Stimulated activated naive CD8-positive, alpha-beta T cell treated with anti-CD3 and anti-CD28 coated beads, Interleukin-15, amount 100 ng/mL, for 72 hours (primary cell): ENCODE data around the gene TOMM20L.
A peak's percentile ranks its signal among the peaks of the same experiment; 100 is the strongest.
"Not testable (repeated sequence)": the region's sequence is repeated elsewhere in the genome, so short reads cannot be mapped to it uniquely, and the experiment has no call there.

Experiments used
- ATAC-seq: fragments of 150-1000 bp; cut with Tn5 transposase; 2 replicates; pipeline ENCODE4 v1.10.0; 2021; ENCODE audit warnings: mild to moderate bottlenecking, moderate library complexity
- DNase-seq, 2 donors: peaks; one replicate each; pipeline ENCODE4 v3.0.0; 2021 to 2022
- H3K27ac Mint-ChIP-seq, 2 donors: one replicate each; pipeline ENCODE4 v1.8.0; 2022; ENCODE audit warnings: mild to moderate bottlenecking in 2 of 2, mixed read lengths in 2 of 2, moderate library complexity in 2 of 2
- H3K27me3 Mint-ChIP-seq: one replicate; pipeline ENCODE4 v1.8.0; 2022; ENCODE audit warnings: mixed read lengths
- H3K4me1 Mint-ChIP-seq: one replicate; pipeline ENCODE4 v1.8.0; 2022; ENCODE audit warnings: mild to moderate bottlenecking, mixed read lengths
- H3K4me3 Mint-ChIP-seq, 2 donors: one replicate each; pipeline ENCODE4 v1.8.0; 2022; ENCODE audit warnings: mild to moderate bottlenecking in 2 of 2, mixed read lengths in 2 of 2, moderate library complexity in 1 of 2
- H3K9me3 Mint-ChIP-seq, 2 donors: one replicate each; pipeline ENCODE4 v1.8.0; 2022; ENCODE audit warnings: mixed read lengths in 2 of 2

The TOMM20L gene

GRCh38 chr14:58408681-58409215, 13.0 kb downstream of the TOMM20L start:
- Mint-ChIP-seq H3K4me1 (no peaks in the 10 kb centered on the region), H3K27me3 (no peaks in the 10 kb centered on the region), H3K4me3 (no peak overlapping the region), H3K27ac (no peak overlapping the region), H3K9me3 (no peaks in the 10 kb centered on the region)
- DNase-seq, result no peak
- ATAC-seq, result no peak

- no peak for ATAC-seq
- DNase-seq, result no peak
- no peak overlapping the region for H3K4me3 Mint-ChIP-seq
- H3K4me1 Mint-ChIP-seq, result peaks cover 14% of the 10 kb centered on the region
- H3K27ac Mint-ChIP-seq, result peak overlapping the region in 1 of 2 donors; percentile 44
- no peaks in the 10 kb centered on the region for H3K9me3 Mint-ChIP-seq
- no peaks in the 10 kb centered on the region for H3K27me3 Mint-ChIP-seq
These were observed 19.1 kb downstream of the TOMM20L start for GRCh38 chr14:58414845-58415244.

GRCh38 chr14:58415636-58416547, 20.2 kb downstream of the TOMM20L start:
- Mint-ChIP-seq H3K4me3 (no peak overlapping the region), H3K4me1 (peaks cover 14% of the 10 kb centered on the region), H3K27me3 (no peaks in the 10 kb centered on the region), H3K9me3 (no peaks in the 10 kb centered on the region), H3K27ac (no peak overlapping the region)
- DNase-seq (no peak), ATAC-seq (no peak)

- H3K27ac Mint-ChIP-seq, ATAC-seq, H3K9me3 Mint-ChIP-seq, H3K27me3 Mint-ChIP-seq, H3K4me3 Mint-ChIP-seq, DNase-seq: not testable (repeated sequence)
- peaks cover 14% of the 10 kb centered on the region for H3K4me1 Mint-ChIP-seq
These were observed 21.2 kb downstream of the TOMM20L start for GRCh38 chr14:58416934-58417333.

GRCh38 chr14:58426670-58427280, 31.0 kb downstream of the TOMM20L start:
- DNase-seq, result peak; percentile 57 to 66
- H3K27me3 Mint-ChIP-seq, result no peaks in the 10 kb centered on the region
- peak overlapping the region; percentile 100 for H3K27ac Mint-ChIP-seq
- no peaks in the 10 kb centered on the region for H3K9me3 Mint-ChIP-seq
- ATAC-seq, result peak; percentile 30
- peak overlapping the region; percentile 78 to 89 for H3K4me3 Mint-ChIP-seq
- peaks cover 37% of the 10 kb centered on the region for H3K4me1 Mint-ChIP-seq

GRCh38 chr14:58427281-58428117, 31.8 kb downstream of the TOMM20L start, which contains the start of the genes KIAA0586 and TIMM9:
Gene KIAA0586, plus strand, starts transcription at chr14:58427719. Its CDS starts 546 bp downstream, at chr14:58428265.
Gene TIMM9, minus strand, starts transcription at chr14:58427531. Its CDS starts 15,586 bp downstream, at chr14:58411945.
- Mint-ChIP-seq H3K27me3 (no peaks in the 10 kb centered on the region), H3K9me3 (no peaks in the 10 kb centered on the region), H3K4me3 (peak within 1 kb of the TSS; percentile 78 to 89), H3K27ac (peak within 1 kb of the TSS; percentile 100), H3K4me1 (peaks cover 37% of the 10 kb centered on the region)
- DNase-seq (peak; percentile 93 to 98), ATAC-seq (peak; percentile 95)

GRCh38 chr14:58428118-58428683, 32.5 kb downstream of the TOMM20L start:
- peak overlapping the region; percentile 100 for H3K27ac Mint-ChIP-seq
- peaks cover 37% of the 10 kb centered on the region for H3K4me1 Mint-ChIP-seq
- H3K27me3 Mint-ChIP-seq, result no peaks in the 10 kb centered on the region
- DNase-seq (no peak), ATAC-seq (no peak)
- no peaks in the 10 kb centered on the region for H3K9me3 Mint-ChIP-seq
- H3K4me3 Mint-ChIP-seq, result peak overlapping the region; percentile 78 to 89

GRCh38 chr14:58430156-58430555, 34.4 kb downstream of the TOMM20L start:
- Mint-ChIP-seq H3K27ac (no peak overlapping the region), H3K4me3 (peak overlapping the region in 1 of 2 donors; percentile 43), H3K27me3 (no peaks in the 10 kb centered on the region), H3K9me3 (no peaks in the 10 kb centered on the region), H3K4me1 (peaks cover 29% of the 10 kb centered on the region)
- ATAC-seq (peak; percentile 52), DNase-seq (no peak)

GRCh38 chr14:58439476-58439875, 43.7 kb downstream of the TOMM20L start:
- Mint-ChIP-seq H3K27ac (no peak overlapping the region), H3K9me3 (no peaks in the 10 kb centered on the region), H3K4me3 (no peak overlapping the region), H3K27me3 (no peaks in the 10 kb centered on the region), H3K4me1 (no peaks in the 10 kb centered on the region)
- ATAC-seq (no peak), DNase-seq (no peak)

GRCh38 chr14:58444627-58445026, 48.9 kb downstream of the TOMM20L start:
- Mint-ChIP-seq H3K27ac (no peak overlapping the region), H3K9me3 (no peaks in the 10 kb centered on the region), H3K4me3 (no peak overlapping the region), H3K4me1 (no peaks in the 10 kb centered on the region), H3K27me3 (no peaks in the 10 kb centered on the region)
- ATAC-seq (no peak), DNase-seq (no peak)

- no peak for DNase-seq
- ATAC-seq, result no peak
- Mint-ChIP-seq H3K9me3 (no peaks in the 10 kb centered on the region), H3K27me3 (no peaks in the 10 kb centered on the region), H3K27ac (no peak overlapping the region), H3K4me3 (no peak overlapping the region), H3K4me1 (no peaks in the 10 kb centered on the region)
These were observed 60.0 kb downstream of the TOMM20L start for GRCh38 chr14:58455593-58456265.
